Activated CD4-positive, alpha-beta T cell treated with anti-CD3 and anti-CD28 coated beads for 36 hours (primary cell): ENCODE data around the gene VPS26B. TPM values are rescaled to one million over a fixed set of nuclear protein-coding genes. Genes with fewer than 3 reads are reported as not detected.
"Not testable (repeated sequence)": the region's sequence is repeated elsewhere in the genome, so short reads cannot be mapped to it uniquely, and the experiment has no call there.

Experiments
- ATAC-seq: fragments of 200-7000 bp; cut with Tn5 transposase; one replicate; pipeline ENCODE4 v1.10.0; 2021; ENCODE audit warnings: mild to moderate bottlenecking, moderate library complexity
- CTCF ChIA-PET: fragments of 350-600 bp; sonication (Branson Sonifier 250); formaldehyde crosslinking; loops from one replicate; lab custom pipeline; 2021; ENCODE audit warnings: antibody characterized with exemption; lab: Charles Lee
- POLR2A ChIA-PET: fragments of 350-600 bp; sonication (Branson Sonifier 250); formaldehyde crosslinking; loops from one replicate; lab custom pipeline; 2021; ENCODE audit warnings: antibody characterized with exemption, inconsistent platforms; lab: Charles Lee
- DNase-seq: peaks from one replicate; pipeline ENCODE4 v3.0.0-alpha.2; 2020
- H3K27ac Mint-ChIP-seq: one replicate; pipeline ENCODE4 v1.8.0; 2021; ENCODE audit warnings: mixed read lengths
- H3K27me3 Mint-ChIP-seq: one replicate; pipeline ENCODE4 v1.8.0; 2021; ENCODE audit warnings: mixed read lengths
- H3K36me3 Mint-ChIP-seq: one replicate; pipeline ENCODE4 v1.8.0; 2021; ENCODE audit warnings: low read depth, mixed read lengths
- H3K4me1 Mint-ChIP-seq: one replicate; pipeline ENCODE4 v1.8.0; 2021; ENCODE audit warnings: mixed read lengths
- H3K4me3 Mint-ChIP-seq: one replicate; pipeline ENCODE4 v1.8.0; 2021; ENCODE audit warnings: mild to moderate bottlenecking, moderate library complexity, mixed read lengths
- H3K9me3 Mint-ChIP-seq: one replicate; pipeline ENCODE4 v1.8.0; 2021; ENCODE audit warnings: low read depth, mixed read lengths
- intact Hi-C, 2 experiments: fragments of 100-400 bp; cut with DNase I in 1 of 2; cut with micrococcal nuclease in 1 of 2; formaldehyde crosslinking; loops; one replicate each; pipeline versions ENCODE4 v1.14.2 to v1.15.1; 2022 to 2024; cut with DNase I, micrococcal nuclease
- total RNA-seq, 2 experiments: library from RNA; stranded (reverse); gene quantifications; one replicate each; pipeline ENCODE4 v1.2.3, GENCODE V29; 2021

VPS26B gene
- total RNA-seq, 2 experiments from 2014 or later: 32.4 to 32.5 TPM

GRCh38 chr11:134246100-134246499, 21.6 kb downstream of the VPS26B start:
- ATAC-seq (no peak), DNase-seq (no peak)
- ChIA-PET CTCF (interaction anchor here (0.7 kb wide), 1 partner anchor 302 kb away, joined by 4 read pairs; no protein-coding TSS in a partner anchor), POLR2A (no interaction called here)
- H3K27ac Mint-ChIP-seq: no peak overlapping the region
- peaks cover 12% of the 10 kb centered on the region for H3K4me1 Mint-ChIP-seq
- no peak overlapping the region for H3K4me3 Mint-ChIP-seq
- no peaks in the 10 kb centered on the region for H3K9me3 Mint-ChIP-seq
- H3K27me3 Mint-ChIP-seq: no peaks in the 10 kb centered on the region
- H3K36me3 Mint-ChIP-seq: peaks cover 17% of the 10 kb centered on the region
- intact Hi-C loops: no loop called here

GRCh38 chr11:134246678-134247077, 22.2 kb downstream of the VPS26B start:
- ChIA-PET CTCF (no interaction called here), POLR2A (no interaction called here)
- Mint-ChIP-seq H3K27me3 (no peaks in the 10 kb centered on the region), H3K36me3 (peaks cover 18% of the 10 kb centered on the region), H3K4me3 (no peak overlapping the region), H3K4me1 (peaks cover 14% of the 10 kb centered on the region), H3K27ac (peak overlapping the region; percentile 52), H3K9me3 (no peaks in the 10 kb centered on the region)
- no peak for DNase-seq
- no peak for ATAC-seq
- intact Hi-C loops: no loop called here

GRCh38 chr11:134248910-134249480, 24.5 kb downstream of the VPS26B start:
- CTCF ChIA-PET: interaction anchor here (0.7 to 2.2 kb wide), 4 partner anchors 20 to 554 kb away, joined by 3 to 9 read pairs (median 4); no protein-coding TSS in a partner anchor
- Mint-ChIP-seq H3K4me1 (peaks cover 24% of the 10 kb centered on the region), H3K4me3 (no peak overlapping the region), H3K27me3 (no peaks in the 10 kb centered on the region), H3K27ac (peak overlapping the region; percentile 51), H3K9me3 (no peaks in the 10 kb centered on the region), H3K36me3 (peaks cover 17% of the 10 kb centered on the region)
- ATAC-seq: peak; percentile 14
- intact Hi-C loops: no loop called here
- POLR2A ChIA-PET: interaction anchor here (0.6 to 1.2 kb wide), 5 partner anchors 15 to 41 kb away, joined by 3 to 7 read pairs (median 3); partner anchors contain the start of genes GLB1L3, NCAPD3 and VPS26B
- peak; percentile 45 for DNase-seq

- H3K36me3 Mint-ChIP-seq: peaks cover 17% of the 10 kb centered on the region
- ChIA-PET POLR2A (no interaction called here), CTCF (interaction anchor here (1.2 to 1.7 kb wide), 4 partner anchors 9 to 43 kb away, joined by 3 to 9 read pairs (median 4); partner anchors contain the start of gene GLB1L3)
- DNase-seq: no peak
- H3K4me3 Mint-ChIP-seq: no peak overlapping the region
- no peaks in the 10 kb centered on the region for H3K9me3 Mint-ChIP-seq
- H3K27ac Mint-ChIP-seq: no peak overlapping the region
- H3K27me3 Mint-ChIP-seq: no peaks in the 10 kb centered on the region
- peaks cover 34% of the 10 kb centered on the region for H3K4me1 Mint-ChIP-seq
- intact Hi-C loops: loop anchor here (5.0 kb wide), 2 partner anchors 43 to 82 kb away; partner anchors contain the start of gene GLB1L2 (in 1 of the 2)
- ATAC-seq: no peak
Observed at GRCh38 chr11:134250246-134250645, 25.8 kb downstream of the VPS26B start.

GRCh38 chr11:134250675-134251074, 26.2 kb downstream of the VPS26B start:
- POLR2A ChIA-PET: interaction anchor here (0.9 to 1.0 kb wide), 2 partner anchors 25 to 26 kb away, joined by 3 read pairs; partner anchors contain the start of genes GLB1L3, NCAPD3 and VPS26B
- Mint-ChIP-seq H3K4me3 (no peak overlapping the region), H3K36me3 (peaks cover 17% of the 10 kb centered on the region)

GRCh38 chr11:134252346-134253187, 28.1 kb downstream of the VPS26B start:
- H3K4me3 Mint-ChIP-seq: peak overlapping the region; percentile 90
- intact Hi-C loops: loop anchor here (1.0 to 5.0 kb wide), 6 partner anchors 23 to 307 kb away; partner anchors contain the start of genes GLB1L2 (in 2 of the 2) and VPS26B (in 2 of the 2)
- no peaks in the 10 kb centered on the region for H3K27me3 Mint-ChIP-seq
- H3K9me3 Mint-ChIP-seq: no peaks in the 10 kb centered on the region
- DNase-seq (peak; percentile 54), ATAC-seq (peak; percentile 18)
- H3K4me1 Mint-ChIP-seq: peaks cover 38% of the 10 kb centered on the region
- H3K36me3 Mint-ChIP-seq: peaks cover 16% of the 10 kb centered on the region
- H3K27ac Mint-ChIP-seq: peak overlapping the region; percentile 68
- CTCF ChIA-PET: interaction anchor here (0.7 to 3.8 kb wide), 6 partner anchors 8 to 28 kb away, joined by 3 to 33 read pairs (median 4); partner anchors contain the start of genes GLB1L3 and VPS26B
- POLR2A ChIA-PET: interaction anchor here (1.0 to 2.5 kb wide), 3 partner anchors 10 to 28 kb away, joined by 3 to 14 read pairs (median 5); partner anchors contain the start of genes NCAPD3 and VPS26B

More at GRCh38 chr11:134250675-134251074, 26.2 kb downstream of the VPS26B start:
- CTCF ChIA-PET: interaction anchor here (0.6 to 2.4 kb wide), 7 partner anchors 9 to 299 kb away, joined by 3 to 14 read pairs (median 3); partner anchors contain the start of gene GLB1L3
- ATAC-seq (no peak), DNase-seq (no peak)
- intact Hi-C loops: loop anchor here (5.0 kb wide), 2 partner anchors 43 to 82 kb away; partner anchors contain the start of gene GLB1L2 (in 1 of the 2)
- no peaks in the 10 kb centered on the region for H3K27me3 Mint-ChIP-seq
- H3K4me1 Mint-ChIP-seq: peaks cover 38% of the 10 kb centered on the region
- no peak overlapping the region for H3K27ac Mint-ChIP-seq
- no peaks in the 10 kb centered on the region for H3K9me3 Mint-ChIP-seq

- peak within 1 kb of the TSS; percentile 80 for H3K27ac Mint-ChIP-seq
- intact Hi-C loops: loop anchor here (1.0 to 5.0 kb wide), 6 partner anchors 22 to 308 kb away; partner anchors contain the start of genes GLB1L2 (in 2 of the 2) and VPS26B (in 2 of the 2)
- peak; percentile 98 for DNase-seq
- peak within 1 kb of the TSS; percentile 90 for H3K4me3 Mint-ChIP-seq
- POLR2A ChIA-PET: interaction anchor here (0.6 to 2.5 kb wide), 5 partner anchors 9 to 119 kb away, joined by 3 to 14 read pairs (median 4); partner anchors contain the start of genes NCAPD3 and VPS26B
- CTCF ChIA-PET: interaction anchor here (0.7 to 3.8 kb wide), 8 partner anchors 8 to 29 kb away, joined by 3 to 33 read pairs (median 4); partner anchors contain the start of genes GLB1L3, NCAPD3 and VPS26B
- peaks cover 36% of the 10 kb centered on the region for H3K4me1 Mint-ChIP-seq
- H3K9me3 Mint-ChIP-seq: no peaks in the 10 kb centered on the region
- H3K27me3 Mint-ChIP-seq: no peaks in the 10 kb centered on the region
- H3K36me3 Mint-ChIP-seq: peaks cover 16% of the 10 kb centered on the region
- peak; percentile 99 for ATAC-seq
Observed at GRCh38 chr11:134253188-134253993, 28.9 kb downstream of the VPS26B start, which contains the start of the genes ACAD8 and THYN1. ACAD8 (plus strand) TSS chr11:134253568; CDS start chr11:134253601, 33 bp downstream. THYN1 (minus strand) TSS chr11:134253352; CDS start chr11:134252882, 470 bp downstream.

- Mint-ChIP-seq H3K27ac (no peak overlapping the region), H3K9me3 (no peaks in the 10 kb centered on the region), H3K36me3 (peaks cover 9% of the 10 kb centered on the region), H3K4me1 (peaks cover 26% of the 10 kb centered on the region), H3K27me3 (no peaks in the 10 kb centered on the region), H3K4me3 (peak overlapping the region; percentile 90)
- DNase-seq: no peak
- ATAC-seq: no peak
- CTCF ChIA-PET: interaction anchor here (1.0 to 3.8 kb wide), 8 partner anchors 7 to 67 kb away, joined by 3 to 33 read pairs (median 3); partner anchors contain the start of genes GLB1L3, NCAPD3 and VPS26B
- intact Hi-C loops: loop anchor here (5.0 kb wide), 2 partner anchors 47 to 78 kb away; partner anchors contain the start of gene GLB1L2 (in 1 of the 2)
- POLR2A ChIA-PET: interaction anchor here (0.6 to 2.5 kb wide), 3 partner anchors 19 to 136 kb away, joined by 3 to 14 read pairs (median 4); partner anchors contain the start of genes NCAPD3 and VPS26B
Observed at GRCh38 chr11:134254433-134255183, 30.1 kb downstream of the VPS26B start.

- H3K27ac Mint-ChIP-seq, ATAC-seq, H3K27me3 Mint-ChIP-seq, H3K9me3 Mint-ChIP-seq, intact Hi-C loops, DNase-seq: not testable (repeated sequence)
- CTCF ChIA-PET: interaction anchor here (1.0 to 3.8 kb wide), 4 partner anchors 12 to 68 kb away, joined by 3 to 33 read pairs (median 3); partner anchors contain the start of gene GLB1L3
- H3K4me3 Mint-ChIP-seq: peak overlapping the region; percentile 90
- POLR2A ChIA-PET: interaction anchor here (0.6 to 2.5 kb wide), 3 partner anchors 19 to 136 kb away, joined by 3 to 14 read pairs (median 4); partner anchors contain the start of genes NCAPD3 and VPS26B
- peaks cover 26% of the 10 kb centered on the region for H3K4me1 Mint-ChIP-seq
- H3K36me3 Mint-ChIP-seq: peaks cover 11% of the 10 kb centered on the region
Observed at GRCh38 chr11:134255184-134255561, 30.7 kb downstream of the VPS26B start.
